ENCODE measurements around the gene PDE7B. TPM values are rescaled to one million over a fixed set of nuclear protein-coding genes. Genes with fewer than 3 reads are reported as not detected.
A peak's percentile ranks its signal among the peaks of the same experiment; 100 is the strongest.

The PDE7B gene
- total and polyA plus RNA-seq, 8 donors: 1.3 to 4.7 (median 3.6) TPM

DNA sequence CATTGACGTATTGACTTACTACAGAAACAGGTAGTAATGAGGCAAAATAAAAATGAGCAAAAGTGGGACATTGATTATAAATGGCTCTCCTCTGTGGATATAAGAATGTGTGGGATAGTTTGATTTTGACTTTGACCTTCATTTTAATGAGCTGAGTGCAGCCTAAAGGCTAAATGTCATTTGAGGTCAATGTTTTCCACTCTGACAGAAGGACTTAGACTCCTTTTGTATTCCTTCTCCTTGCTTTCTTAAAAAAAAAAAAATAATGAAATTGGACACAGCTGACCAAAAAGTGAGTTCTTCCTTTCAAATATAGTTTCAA, 330.0 kb downstream of the PDE7B start:
- intact Hi-C loops (cut with DNase I): no loop called here
- Histone ChIP-seq H3K4me1 (peaks cover 0 to 8% of the 10 kb centered on the region in 2 donors), H3K27ac (no peak overlapping the region), H3K4me3 (no peak overlapping the region), H3K36me3 (no peaks in the 10 kb centered on the region), H3K27me3 (no peaks in the 10 kb centered on the region), H3K9me3 (no peaks in the 10 kb centered on the region)
- no peak for DNase-seq
- no peak for ATAC-seq
- no peak for TF ChIP-seq CTCF (IDR thresholded peaks at IDR 0.05)

GRCh38 chr6:136181861-136182260, 330.4 kb downstream of the PDE7B start:
- ATAC-seq (peak; percentile 96), DNase-seq (peak in 1 of 4 donors; percentile 21)
- intact Hi-C loops (cut with DNase I): no loop called here
- Histone ChIP-seq H3K27ac (no peak overlapping the region), H3K4me1 (peaks cover 0 to 8% of the 10 kb centered on the region in 2 donors), H3K27me3 (no peaks in the 10 kb centered on the region), H3K4me3 (no peak overlapping the region), H3K36me3 (no peaks in the 10 kb centered on the region), H3K9me3 (no peaks in the 10 kb centered on the region)
- no peak for TF ChIP-seq CTCF (IDR thresholded peaks at IDR 0.05)

DNA sequence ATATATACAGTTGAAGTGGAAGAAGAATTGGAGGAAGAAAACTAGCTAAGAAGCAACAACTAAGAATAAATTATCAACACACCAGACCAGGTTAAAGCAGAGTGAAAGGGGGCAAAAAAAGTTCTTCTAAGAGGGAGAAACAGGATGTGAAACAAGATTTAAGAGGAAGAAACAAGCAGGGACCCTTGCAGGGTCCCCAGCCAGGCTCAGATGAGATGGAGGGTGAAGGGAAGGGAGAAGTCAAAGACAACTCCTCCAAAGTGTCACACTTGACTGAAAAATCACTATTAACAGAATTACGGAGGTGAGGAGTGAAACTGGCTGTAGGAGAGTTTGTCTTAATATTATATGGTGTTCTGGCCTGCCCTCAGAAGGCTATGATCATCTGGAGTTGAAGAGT, 333.2 kb downstream of the PDE7B start:
- H3K36me3 ChIP-seq: no peaks in the 10 kb centered on the region
- H3K27me3 ChIP-seq: no peaks in the 10 kb centered on the region
- H3K27ac ChIP-seq: no peak overlapping the region
- DNase-seq (no peak), ATAC-seq (no peak)
- H3K4me3 ChIP-seq: no peak overlapping the region
- intact Hi-C loops (cut with DNase I): no loop called here
- no peaks in the 10 kb centered on the region for H3K9me3 ChIP-seq
- TF ChIP-seq CTCF (IDR thresholded peaks at IDR 0.05): no peak
- peaks cover 0 to 8% of the 10 kb centered on the region in 2 donors for H3K4me1 ChIP-seq

- no peak for DNase-seq
- H3K36me3 ChIP-seq: no peaks in the 10 kb centered on the region
- ATAC-seq: no peak
- intact Hi-C loops (cut with DNase I): no loop called here
- H3K27ac ChIP-seq: no peak overlapping the region
- peaks cover 0 to 2% of the 10 kb centered on the region in 2 donors for H3K4me1 ChIP-seq
- H3K4me3 ChIP-seq: no peak overlapping the region
- no peaks in the 10 kb centered on the region for H3K9me3 ChIP-seq
- no peaks in the 10 kb centered on the region for H3K27me3 ChIP-seq
- no peak for TF ChIP-seq CTCF (IDR thresholded peaks at IDR 0.05)
These were observed 334.9 kb downstream of the PDE7B start for GRCh38 chr6:136186363-136186762.

DNA sequence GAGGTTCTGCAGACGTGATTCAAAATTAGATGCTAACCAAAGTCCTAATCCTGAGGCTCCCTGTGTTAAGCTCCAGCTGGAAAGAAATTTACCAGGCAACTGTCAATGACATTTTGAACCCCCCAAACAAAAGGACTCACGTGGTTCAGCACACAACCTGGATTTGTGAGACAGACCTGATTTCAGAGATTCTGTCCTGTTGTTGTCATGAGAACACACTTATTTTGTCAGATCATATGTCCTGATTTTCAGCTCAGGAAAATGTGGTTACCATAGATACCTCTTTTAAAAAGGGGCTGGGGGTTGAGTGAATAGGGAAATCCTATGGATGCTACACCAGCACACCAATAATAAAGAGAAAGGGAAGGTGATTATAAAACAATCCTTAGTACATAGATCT, 337.0 kb downstream of the PDE7B start:
- no peak overlapping the region for H3K4me3 ChIP-seq
- intact Hi-C loops (cut with DNase I): no loop called here
- no peaks in the 10 kb centered on the region for H3K9me3 ChIP-seq
- H3K27me3 ChIP-seq: no peaks in the 10 kb centered on the region
- DNase-seq: no peak
- no peak overlapping the region for H3K27ac ChIP-seq
- H3K4me1 ChIP-seq: no peaks in the 10 kb centered on the region
- TF ChIP-seq CTCF (IDR thresholded peaks at IDR 0.05): no peak
- ATAC-seq: no peak
- no peaks in the 10 kb centered on the region for H3K36me3 ChIP-seq
